Stromal cell of bone marrow (primary cell): ENCODE data around the gene RNF32.
"Not testable (repeated sequence)": the region's sequence is repeated elsewhere in the genome, so short reads cannot be mapped to it uniquely, and the experiment has no call there.

ENCODE experiments used
- DNase-seq: peaks from one replicate; pipeline ENCODE4 v3.0.0-alpha.2; 2012; ENCODE audit warnings: low read depth

Gene RNF32

GRCh38 chr7:156614434-156615264 is 25.9 kb upstream of the RNF32 start:
- no peak for DNase-seq

- no peak for DNase-seq
Observed at GRCh38 chr7:156616269-156617202, 24.0 kb upstream of the RNF32 start.

GRCh38 chr7:156617215-156617614 is 23.4 kb upstream of the RNF32 start:
- no peak for DNase-seq

GRCh38 chr7:156618078-156618779 is 22.3 kb upstream of the RNF32 start:
- DNase-seq: no peak

GRCh38 chr7:156618780-156619367 is 21.7 kb upstream of the RNF32 start:
- no peak for DNase-seq

GRCh38 chr7:156619488-156620290 is 20.9 kb upstream of the RNF32 start:
- DNase-seq: not testable (repeated sequence)

- DNase-seq: no peak
Observed at GRCh38 chr7:156620291-156620675, 20.3 kb upstream of the RNF32 start.

GRCh38 chr7:156621652-156622051 is 18.9 kb upstream of the RNF32 start:
- no peak for DNase-seq

- no peak for DNase-seq
Observed at GRCh38 chr7:156625580-156625979, 15.0 kb upstream of the RNF32 start.

- DNase-seq: no peak
Observed at GRCh38 chr7:156626220-156626895, 14.2 kb upstream of the RNF32 start.

GRCh38 chr7:156628562-156628961 is 12.0 kb upstream of the RNF32 start:
- DNase-seq: no peak

- no peak for DNase-seq
Observed at GRCh38 chr7:156629873-156630272, 10.7 kb upstream of the RNF32 start.

GRCh38 chr7:156634117-156634516 is 6.5 kb upstream of the RNF32 start:
- DNase-seq: no peak

GRCh38 chr7:156635529-156636385 is 4.8 kb upstream of the RNF32 start:
- DNase-seq: no peak

- not testable (repeated sequence) for DNase-seq
Observed at GRCh38 chr7:156637093-156637492, 3.5 kb upstream of the RNF32 start.

GRCh38 chr7:156638443-156639077 is 2.0 kb upstream of the RNF32 start:
- DNase-seq: no peak

GRCh38 chr7:156639426-156640256 is 933 bp upstream of the RNF32 start:
- DNase-seq: no peak

GRCh38 chr7:156640949-156641485 is 443 bp downstream of the RNF32 start:
- no peak for DNase-seq
